SKM-1 treated with dmso at 0.1 percent for 144 hours (cell line): Measurements from ENCODE around the gene PARD3B.

Experiments used
- DNase-seq: peaks from one replicate; lab custom pipeline; 2025; ENCODE audit not compliant: unreplicated experiment; lab: John Stamatoyannopoulos, UW

PARD3B gene

GRCh38 chr2:204933735-204934374 is 388.6 kb downstream of the PARD3B start:
- DNase-seq = no peak

- DNase-seq = no peak
Measured at GRCh38 chr2:204944927-204945326, 399.7 kb downstream of the PARD3B start.

GRCh38 chr2:204945376-204945775 is 400.1 kb downstream of the PARD3B start:
- no peak for DNase-seq

GRCh38 chr2:204946892-204947291 is 401.6 kb downstream of the PARD3B start:
- no peak for DNase-seq

GRCh38 chr2:204947405-204947804 is 402.1 kb downstream of the PARD3B start:
- no peak for DNase-seq

- no peak for DNase-seq
Measured at GRCh38 chr2:204948024-204948763, 402.9 kb downstream of the PARD3B start.

- no peak for DNase-seq
Measured at GRCh38 chr2:204948822-204949221, 403.5 kb downstream of the PARD3B start.

- no peak for DNase-seq
Measured at GRCh38 chr2:204950695-204951346, 405.5 kb downstream of the PARD3B start.

GRCh38 chr2:204958371-204958770 is 413.1 kb downstream of the PARD3B start:
- no peak for DNase-seq

GRCh38 chr2:204964414-204964813 is 419.1 kb downstream of the PARD3B start:
- no peak for DNase-seq

- DNase-seq = no peak
Measured at GRCh38 chr2:204966245-204966644, 421.0 kb downstream of the PARD3B start.

- no peak for DNase-seq
Measured at GRCh38 chr2:204967199-204967960, 422.1 kb downstream of the PARD3B start.

GRCh38 chr2:204971206-204971907 is 426.1 kb downstream of the PARD3B start:
- DNase-seq = no peak

- no peak for DNase-seq
Measured at GRCh38 chr2:204972161-204972560, 426.9 kb downstream of the PARD3B start.

- no peak for DNase-seq
Measured at GRCh38 chr2:204972606-204973336, 427.5 kb downstream of the PARD3B start.

- no peak for DNase-seq
Measured at GRCh38 chr2:204973616-204974015, 428.3 kb downstream of the PARD3B start.

GRCh38 chr2:204974487-204974886 is 429.2 kb downstream of the PARD3B start:
- DNase-seq = no peak

GRCh38 chr2:204977914-204978313 is 432.6 kb downstream of the PARD3B start:
- DNase-seq = no peak

GRCh38 chr2:204982303-204982702 is 437.0 kb downstream of the PARD3B start:
- no peak for DNase-seq

GRCh38 chr2:204984518-204984917 is 439.2 kb downstream of the PARD3B start:
- no peak for DNase-seq
